GM12878 (cell line): Measurements from ENCODE around the gene REEP1. TPM values are rescaled to one million over a fixed set of nuclear protein-coding genes. Genes with fewer than 3 reads are reported as not detected.
A peak's percentile ranks its signal among the peaks of the same experiment; 100 is the strongest.

ENCODE experiments used
- CBFB ChIP-seq: IDR thresholded peaks from 2 replicates; pipeline ENCODE4 v1.6.1; 2016; ENCODE audit warnings: antibody characterized with exemption, low read depth
- CBX3 ChIP-seq: fragments of 200-600 bp; sonication (generic); IDR thresholded peaks from 2 replicates; pipeline ENCODE4 v1.6.1; 2016; ENCODE audit warnings: low read depth, borderline replicate concordance
- EP300 ChIP-seq, 2 experiments: fragments of 150-350 bp in 1 of 2; IDR thresholded peaks; 2 replicates each; pipeline ENCODE4 v1.6.1; 2011 to 2012; ENCODE audit warnings: low read depth in 2 of 2, low read length in 2 of 2, borderline replicate concordance in 1 of 2, improper control_type of control experiment in 1 of 2, inconsistent platforms in 1 of 2; ENCODE audit not compliant: control insufficient read depth in 1 of 2
- ETV6 ChIP-seq, 2 experiments: fragments of 450-650 bp in 1 of 2; IDR thresholded peaks in 1 of 2; conservative IDR thresholded peaks in 1 of 2; 2 replicates each; pipeline ENCODE4 v1.6.1; 2014; ENCODE audit warnings: antibody characterized with exemption in 1 of 2, borderline replicate concordance in 1 of 2, low read depth in 1 of 2, mild to moderate bottlenecking in 1 of 2, moderate library complexity in 1 of 2
- IKZF1 ChIP-seq: fragments of 450-650 bp; conservative IDR thresholded peaks from 2 replicates; pipeline ENCODE4 v1.6.1; 2017; ENCODE audit warnings: antibody characterized with exemption, mild to moderate bottlenecking
- JUND ChIP-seq: IDR thresholded peaks from 2 replicates; pipeline ENCODE4 v1.6.1; 2012; ENCODE audit warnings: low read depth, mild to moderate bottlenecking, low read length, improper control_type of control experiment, moderate library complexity
- KDM1A ChIP-seq: fragments of 200-600 bp; sonication (generic); IDR thresholded peaks from 2 replicates; pipeline ENCODE4 v1.6.1; 2016; ENCODE audit warnings: borderline replicate concordance
- MTA2 ChIP-seq: fragments of 450-650 bp; IDR thresholded peaks from 2 replicates; pipeline ENCODE4 v1.6.1; 2016; ENCODE audit warnings: low read depth, mild to moderate bottlenecking, moderate library complexity
- MYB ChIP-seq: fragments of 150-350 bp; IDR thresholded peaks from 2 replicates; pipeline ENCODE4 v1.6.1; 2014; ENCODE audit warnings: mild to moderate bottlenecking, low read depth, low read length, borderline replicate concordance
- NFIC ChIP-seq: IDR thresholded peaks from 2 replicates; pipeline ENCODE4 v1.6.1; 2012; ENCODE audit warnings: low read depth, mild to moderate bottlenecking, inconsistent platforms, low read length, moderate library complexity
- PAX8 ChIP-seq: fragments of 450-650 bp; IDR thresholded peaks from 2 replicates; pipeline ENCODE4 v1.6.1; 2017; ENCODE audit warnings: mild to moderate bottlenecking, moderate library complexity
- PML ChIP-seq: IDR thresholded peaks from 2 replicates; pipeline ENCODE4 v1.6.1; 2012; ENCODE audit warnings: low read length, inconsistent platforms
- RAD21 ChIP-seq: IDR thresholded peaks from 2 replicates; pipeline ENCODE4 v1.6.1; 2011; ENCODE audit warnings: mild to moderate bottlenecking, low read depth, low read length, moderate library complexity; ENCODE audit not compliant: insufficient read depth
- RAD51 ChIP-seq: fragments of 450-650 bp; IDR thresholded peaks from 2 replicates; pipeline ENCODE4 v1.6.1; 2016; ENCODE audit warnings: moderate library complexity, mild to moderate bottlenecking, inconsistent platforms
- RELB ChIP-seq: fragments of 450-650 bp; IDR thresholded peaks from 2 replicates; pipeline ENCODE4 v1.6.1; 2017; ENCODE audit warnings: low read depth, mild to moderate bottlenecking, moderate library complexity
- SMARCA5 ChIP-seq: fragments of 450-650 bp; IDR thresholded peaks from 2 replicates; pipeline ENCODE4 v1.6.1; 2017; ENCODE audit warnings: mild to moderate bottlenecking
- SMC3 ChIP-seq: IDR thresholded peaks from 2 replicates; pipeline ENCODE4 v1.6.1; 2011; ENCODE audit warnings: low read length, improper control_type of control experiment, borderline replicate concordance
- SUPT20H ChIP-seq: IDR thresholded peaks from 2 replicates; pipeline ENCODE4 v1.6.1; 2011; ENCODE audit warnings: low read depth, mild to moderate bottlenecking, low read length, moderate library complexity, borderline replicate concordance; ENCODE audit not compliant: control insufficient read depth
- TAF1 ChIP-seq: IDR thresholded peaks from 2 replicates; pipeline ENCODE4 v1.6.1; 2011; ENCODE audit warnings: mild to moderate bottlenecking, low read depth, low read length, borderline replicate concordance
- TARDBP ChIP-seq: IDR thresholded peaks from 2 replicates; pipeline ENCODE4 v1.6.1; 2016; ENCODE audit warnings: borderline replicate concordance
- TCF3 ChIP-seq: IDR thresholded peaks from 2 replicates; pipeline ENCODE4 v1.6.1; 2012; ENCODE audit warnings: low read depth, mild to moderate bottlenecking, low read length, borderline replicate concordance; ENCODE audit not compliant: insufficient read depth
- YY1 ChIP-seq: IDR thresholded peaks from 2 replicates; pipeline ENCODE4 v1.6.1; 2011; ENCODE audit warnings: low read depth, mild to moderate bottlenecking, low read length
- ZNF592 ChIP-seq: fragments of 450-650 bp; IDR thresholded peaks from 2 replicates; pipeline ENCODE4 v1.6.1; 2017; ENCODE audit warnings: mild to moderate bottlenecking, moderate library complexity
- ZZZ3 ChIP-seq: IDR thresholded peaks from 2 replicates; pipeline ENCODE4 v1.6.1; 2011; ENCODE audit warnings: low read depth; ENCODE audit not compliant: control insufficient read depth, insufficient read length
- polyA plus RNA-seq, 11 experiments: library from polyadenylated mRNA; depleted of rRNA in 4 of 11; unstranded in 6 of 11; stranded (reverse) in 5 of 11; fragments of >200 nt; fragmentation: Nextera tagmentation in 4 of 11; fragmentation: Illumina TruSeq in 1 of 11; extraction: Ambion mirVana in 4 of 11; extraction: Trizol in 1 of 11; gene quantifications; 1 replicate in 1 of 11; 2 replicates in 10 of 11; pipeline versions ENCODE4 v1.2.1 to v1.2.3, GENCODE V29; 2011 to 2016; ENCODE audit warnings: inconsistent platforms in 2 of 11, missing spikeins in 2 of 11, low read depth in 1 of 11
- total RNA-seq, 4 experiments: library from RNA; depleted of rRNA in 3 of 4; stranded (reverse); fragments of >200 nt in 3 of 4; fragmentation: Illumina TruSeq in 1 of 4; extraction: Trizol in 1 of 4; gene quantifications; 2 replicates each; pipeline versions ENCODE4 v1.2.1 to v1.2.3, GENCODE V29; 2013 to 2021

Gene REEP1
- total and polyA plus RNA-seq, 10 of the 15 experiments (the other 5 are each of a cell fraction or from before 2014, with no cell fraction given), result 0.02 to 0.30 (median 0.09) TPM; not detected in 1

- TF ChIP-seq SMC3 (no peak), NFIC (peak; percentile 81), EP300 (IDR thresholded peaks at IDR 0.05; ENCODE audit: borderline replicate concordance in 1 of 2, control insufficient read depth in 1 of 2, low read depth in 2 of 2, low read length in 2 of 2) (peak; percentile 46 to 84; a peak in 2 of 4 replicates), RELB (peak; percentile 43), CBX3 (no peak), JUND (peak; percentile 58; the same call in 1 of the 2 replicates), SMARCA5 (peak; percentile 90), SUPT20H (no peak), ZZZ3 (no peak), TARDBP (no peak), KDM1A (no peak), PML (no peak), ZNF592 (no peak), YY1 (peak; percentile 62; the same call in 1 of the 2 replicates), RAD21 (no peak), ETV6 (conservative IDR thresholded peaks at IDR 0.05 in 1 of 2, IDR thresholded peaks at IDR 0.05 in 1 of 2; ENCODE audit: borderline replicate concordance in 1 of 2, low read depth in 1 of 2) (no peak; a peak in 1 of 4 replicates), TCF3 (no peak), PAX8 (no peak), MTA2 (peak; percentile 62), TAF1 (no peak), RAD51 (no peak), CBFB (0 out of 2 replicates have a peak, but pooled peaks have one; percentile 22), MYB (no peak), IKZF1 (peak; percentile 90)
These were observed 63.0 kb downstream of the REEP1 start (continued) for GRCh38 chr2:86274265-86274917.
